Fibroblast of lung (primary cell): Measurements from ENCODE around the gene ZNF346. TPM values are rescaled to one million over a fixed set of nuclear protein-coding genes. Genes with fewer than 3 reads are reported as not detected.
"Not testable (repeated sequence)": the region's sequence is repeated elsewhere in the genome, so short reads cannot be mapped to it uniquely, and the experiment has no call there.

Source experiments
- DNase-seq, 2 donors: peaks; one replicate each; pipeline versions ENCODE4 v3.0.0 to v3.0.0-alpha.2; 2010; ENCODE audit warnings: low read depth in 2 of 2
- H2AFZ ChIP-seq: 2 replicates; pipeline ENCODE4 v1.5.1; 2012; ENCODE audit warnings: low read length, control low read depth, inconsistent platforms
- H3K27ac ChIP-seq: 2 replicates; pipeline ENCODE4 v1.5.1; 2011; ENCODE audit warnings: low read length, control low read depth; ENCODE audit not compliant: insufficient read depth
- H3K27me3 ChIP-seq: 2 replicates; pipeline ENCODE4 v1.5.1; 2011; ENCODE audit warnings: mild to moderate bottlenecking, low read length; ENCODE audit not compliant: control insufficient read depth, insufficient read depth
- H3K36me3 ChIP-seq: 2 replicates; pipeline ENCODE4 v1.5.1; 2011; ENCODE audit warnings: low read length; ENCODE audit not compliant: control insufficient read depth, insufficient read depth
- H3K4me1 ChIP-seq: 2 replicates; pipeline ENCODE4 v1.5.1; 2011; ENCODE audit warnings: low read length; ENCODE audit not compliant: control insufficient read depth, insufficient read depth; ENCODE audit errors: extremely low read depth
- H3K4me2 ChIP-seq: 2 replicates; pipeline ENCODE4 v1.5.1; 2011; ENCODE audit warnings: low read length, control low read depth; ENCODE audit not compliant: insufficient read depth; ENCODE audit errors: extremely low read depth
- H3K4me3 ChIP-seq, 4 experiments: fragments of 200-600 bp in 1 of 4; sonication (generic) in 1 of 4; replicated peaks in 1 of 4; 2 replicates each; pipeline ENCODE4 v1.5.1; 2011 to 2016; ENCODE audit warnings: low read length in 4 of 4, low read depth in 3 of 4, mild to moderate bottlenecking in 3 of 4, control low read depth in 2 of 4, inconsistent platforms in 1 of 4, mixed read lengths in 1 of 4; ENCODE audit not compliant: insufficient read depth in 1 of 4; ENCODE audit errors: control extremely low read depth in 1 of 4
- H3K79me2 ChIP-seq: 2 replicates; pipeline ENCODE4 v1.5.1; 2012; ENCODE audit warnings: mild to moderate bottlenecking, low read length, inconsistent platforms; ENCODE audit not compliant: control insufficient read depth, insufficient read depth
- H3K9ac ChIP-seq: 2 replicates; pipeline ENCODE4 v1.5.1; 2011; ENCODE audit warnings: mild to moderate bottlenecking, low read length, control low read depth; ENCODE audit not compliant: insufficient read depth
- H3K9me3 ChIP-seq: 2 replicates; pipeline ENCODE4 v1.5.1; 2012; ENCODE audit warnings: low read depth, low read length; ENCODE audit not compliant: control insufficient read depth, insufficient read depth
- H4K20me1 ChIP-seq: 2 replicates; pipeline ENCODE4 v1.5.1; 2011; ENCODE audit warnings: low read length; ENCODE audit not compliant: control insufficient read depth, insufficient read depth; ENCODE audit errors: extremely low read depth
- EZH2 ChIP-seq: IDR thresholded peaks from 2 replicates; pipeline ENCODE4 v1.5.1; 2012; ENCODE audit warnings: low read length, control low read depth, mild to moderate bottlenecking; ENCODE audit errors: missing control alignments
- polyA minus RNA-seq: library from RNA; depleted of rRNA, polyadenylated mRNA; stranded (reverse); fragments of >200 nt; gene quantifications from 2 replicates; pipeline ENCODE4 v1.2.3, GENCODE V29; 2011; ENCODE audit warnings: low replicate concordance
- polyA plus RNA-seq, 2 donors: library from polyadenylated mRNA; depleted of rRNA in 1 of 2; stranded (reverse) in 1 of 2; unstranded in 1 of 2; fragments of >200 nt; gene quantifications; 2 replicates each; pipeline ENCODE4 v1.2.1, GENCODE V29; 2011 to 2012; ENCODE audit warnings: missing spikeins in 1 of 2
- total RNA-seq: library from RNA; depleted of rRNA; stranded (reverse); fragments of >200 nt; gene quantifications from 2 replicates; pipeline ENCODE4 v1.2.1, GENCODE V29; 2014
- TF ChIP-seq, protein P1 (sequence below), 2 donors: IDR thresholded peaks in 1 of 2; conservative IDR thresholded peaks in 1 of 2; 1 replicate in 1 of 2; 2 replicates in 1 of 2; pipeline ENCODE4 v1.5.1; 2011 to 2012; ENCODE audit warnings: low read length in 2 of 2, control low read depth in 1 of 2, inconsistent platforms in 1 of 2, low read depth in 1 of 2, mild to moderate bottlenecking in 1 of 2

ZNF346 gene, protein sequence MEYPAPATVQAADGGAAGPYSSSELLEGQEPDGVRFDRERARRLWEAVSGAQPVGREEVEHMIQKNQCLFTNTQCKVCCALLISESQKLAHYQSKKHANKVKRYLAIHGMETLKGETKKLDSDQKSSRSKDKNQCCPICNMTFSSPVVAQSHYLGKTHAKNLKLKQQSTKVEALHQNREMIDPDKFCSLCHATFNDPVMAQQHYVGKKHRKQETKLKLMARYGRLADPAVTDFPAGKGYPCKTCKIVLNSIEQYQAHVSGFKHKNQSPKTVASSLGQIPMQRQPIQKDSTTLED
- total RNA-seq (12.8 and 14.9 TPM in 2 replicates), polyA plus RNA-seq (11.9 and 14.0 TPM in 2 replicates), polyA minus RNA-seq (9.9 and 18.7 TPM in 2 replicates)
- 7.9 and 10.1 TPM in 2 replicates for polyA plus RNA-seq (2012)

DNA sequence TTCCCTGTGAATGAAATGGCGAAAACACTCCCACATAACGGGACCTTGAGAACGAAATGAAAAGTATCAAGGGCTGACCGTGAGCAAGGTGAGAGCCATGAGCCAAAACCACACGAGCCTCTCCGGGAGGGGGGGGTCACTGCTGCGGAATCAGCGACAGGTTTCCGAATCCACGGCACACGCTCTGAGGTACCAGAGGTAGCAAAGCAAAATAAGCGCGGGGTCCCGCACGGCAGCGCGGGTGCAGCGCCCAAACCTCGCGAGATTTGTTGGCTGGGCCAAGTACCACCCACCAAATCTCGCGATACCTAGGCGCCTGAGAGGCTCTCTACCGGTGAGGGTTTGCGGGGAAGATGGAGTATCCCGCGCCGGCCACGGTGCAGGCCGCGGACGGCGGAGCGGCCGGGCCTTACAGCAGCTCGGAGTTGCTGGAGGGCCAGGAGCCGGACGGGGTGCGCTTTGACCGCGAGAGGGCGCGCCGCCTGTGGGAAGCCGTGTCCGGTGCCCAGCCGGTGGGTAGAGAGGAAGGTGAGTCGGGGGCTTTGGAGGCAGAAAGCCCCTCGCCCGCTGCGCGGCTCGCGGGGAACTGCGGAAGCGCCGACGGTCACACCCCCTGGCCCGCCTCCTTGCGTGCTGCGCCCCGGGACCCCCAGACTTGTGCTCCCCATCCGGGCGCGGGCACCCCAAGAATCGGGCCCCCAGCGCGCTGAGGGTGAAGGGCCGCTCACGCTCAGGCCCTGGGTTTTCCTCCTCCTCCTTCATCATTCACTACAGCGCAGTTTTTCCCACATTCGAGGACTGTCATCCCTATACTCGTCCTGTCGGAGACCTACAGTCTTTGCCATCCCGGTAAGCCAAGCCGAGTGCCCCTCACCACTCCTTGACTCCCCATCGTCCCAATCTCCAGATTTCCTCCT lies at the start of gene ZNF346:
TSS of gene ZNF346 (plus strand) at position 311 of the 917 bp plus-strand sequence. CDS start at position 354, 43 bp downstream.
- H3K9me3 ChIP-seq: no peaks in the 10 kb centered on the region
- peaks cover 15% of the 10 kb centered on the region for H3K79me2 ChIP-seq
- no peak for TF ChIP-seq EZH2
- TF ChIP-seq, protein P1, sequence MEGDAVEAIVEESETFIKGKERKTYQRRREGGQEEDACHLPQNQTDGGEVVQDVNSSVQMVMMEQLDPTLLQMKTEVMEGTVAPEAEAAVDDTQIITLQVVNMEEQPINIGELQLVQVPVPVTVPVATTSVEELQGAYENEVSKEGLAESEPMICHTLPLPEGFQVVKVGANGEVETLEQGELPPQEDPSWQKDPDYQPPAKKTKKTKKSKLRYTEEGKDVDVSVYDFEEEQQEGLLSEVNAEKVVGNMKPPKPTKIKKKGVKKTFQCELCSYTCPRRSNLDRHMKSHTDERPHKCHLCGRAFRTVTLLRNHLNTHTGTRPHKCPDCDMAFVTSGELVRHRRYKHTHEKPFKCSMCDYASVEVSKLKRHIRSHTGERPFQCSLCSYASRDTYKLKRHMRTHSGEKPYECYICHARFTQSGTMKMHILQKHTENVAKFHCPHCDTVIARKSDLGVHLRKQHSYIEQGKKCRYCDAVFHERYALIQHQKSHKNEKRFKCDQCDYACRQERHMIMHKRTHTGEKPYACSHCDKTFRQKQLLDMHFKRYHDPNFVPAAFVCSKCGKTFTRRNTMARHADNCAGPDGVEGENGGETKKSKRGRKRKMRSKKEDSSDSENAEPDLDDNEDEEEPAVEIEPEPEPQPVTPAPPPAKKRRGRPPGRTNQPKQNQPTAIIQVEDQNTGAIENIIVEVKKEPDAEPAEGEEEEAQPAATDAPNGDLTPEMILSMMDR (conservative IDR thresholded peaks at IDR 0.05 in 1 of 2, IDR thresholded peaks at IDR 0.05 in 1 of 2; ENCODE audit: low read depth in 1 of 2, low read length in 2 of 2): peak; percentile 35 to 45
- no peaks in the 10 kb centered on the region for H4K20me1 ChIP-seq
- H3K4me2 ChIP-seq: peak within 1 kb of the TSS; percentile 97
- peak within 1 kb of the TSS; percentile 90 for H3K9ac ChIP-seq
- peaks cover 2% of the 10 kb centered on the region for H3K4me1 ChIP-seq
- no peaks in the 10 kb centered on the region for H3K27me3 ChIP-seq
- peak; percentile 86 to 93 for DNase-seq
- H3K27ac ChIP-seq: peak within 1 kb of the TSS; percentile 82
- H3K4me3 ChIP-seq: peak within 1 kb of the TSS; percentile 80 to 97 (median 92)
- peak within 1 kb of the TSS; percentile 99 for H2AFZ ChIP-seq
- H3K36me3 ChIP-seq: no peaks in the 10 kb centered on the region

DNA sequence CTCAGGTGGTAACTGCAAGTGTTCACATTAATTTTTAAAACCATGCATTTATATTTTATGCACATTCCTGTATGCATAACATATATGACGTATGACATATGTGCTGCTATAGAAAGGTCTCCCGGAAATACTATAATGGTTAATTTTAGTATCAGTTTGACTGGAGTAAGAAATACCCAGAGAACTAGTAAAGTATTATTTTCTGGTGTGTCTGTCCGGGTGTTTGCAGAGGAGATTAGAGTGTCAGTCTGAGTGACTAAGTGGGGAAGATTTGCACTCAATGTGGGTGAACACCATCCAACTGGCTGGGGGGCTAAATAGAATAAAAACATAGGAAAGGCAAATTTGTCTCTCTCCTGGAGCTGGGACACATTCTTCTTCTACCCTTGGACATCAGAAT lies 42.8 kb upstream of the ZNF346 start:
- no peak overlapping the region for H3K9ac ChIP-seq
- no peaks in the 10 kb centered on the region for H3K9me3 ChIP-seq
- H3K79me2 ChIP-seq: peaks cover 4% of the 10 kb centered on the region
- H3K36me3 ChIP-seq: peaks cover 2% of the 10 kb centered on the region
- no peaks in the 10 kb centered on the region for H3K27me3 ChIP-seq
- H3K4me2 ChIP-seq: no peak overlapping the region
- H3K27ac ChIP-seq: no peak overlapping the region
- no peak for DNase-seq
- TF ChIP-seq, protein P1 (conservative IDR thresholded peaks at IDR 0.05 in 1 of 2, IDR thresholded peaks at IDR 0.05 in 1 of 2; ENCODE audit: low read depth in 1 of 2, low read length in 2 of 2): no peak
- no peak for TF ChIP-seq EZH2
- H3K4me3 ChIP-seq: no peak overlapping the region
- H3K4me1 ChIP-seq: no peaks in the 10 kb centered on the region
- H4K20me1 ChIP-seq: no peaks in the 10 kb centered on the region
- no peak overlapping the region for H2AFZ ChIP-seq

DNA sequence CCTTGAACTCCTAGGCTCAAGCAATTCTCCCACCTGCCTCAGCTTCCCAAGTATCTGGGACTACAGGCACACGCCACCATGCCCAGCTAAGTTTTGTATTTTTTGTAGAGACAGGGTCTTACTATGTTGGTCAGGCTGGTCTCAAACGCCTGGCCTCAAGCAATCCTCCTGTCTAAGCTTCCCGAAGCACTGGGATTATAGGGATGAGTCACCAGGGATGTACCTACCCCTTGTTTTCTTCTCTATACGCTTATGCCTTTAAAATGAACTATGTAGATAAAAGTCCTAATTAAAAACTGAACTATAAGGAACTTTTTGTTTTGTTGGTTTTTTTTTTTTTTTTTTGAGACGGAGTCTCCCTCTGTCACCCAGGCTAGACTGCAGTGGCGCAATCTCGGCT lies 41.7 kb upstream of the ZNF346 start:
- Histone ChIP-seq H3K4me3 (no peak overlapping the region), H3K9me3 (no peaks in the 10 kb centered on the region), H3K79me2 (peaks cover 10% of the 10 kb centered on the region), H3K36me3 (peaks cover 2% of the 10 kb centered on the region), H3K27ac (no peak overlapping the region), H3K4me1 (no peaks in the 10 kb centered on the region), H3K4me2 (no peak overlapping the region), H3K27me3 (no peaks in the 10 kb centered on the region), H4K20me1 (no peaks in the 10 kb centered on the region), H3K9ac (no peak overlapping the region), H2AFZ (no peak overlapping the region)
- TF ChIP-seq, protein P1 (conservative IDR thresholded peaks at IDR 0.05 in 1 of 2, IDR thresholded peaks at IDR 0.05 in 1 of 2; ENCODE audit: low read depth in 1 of 2, low read length in 2 of 2): no peak
- TF ChIP-seq EZH2: no peak
- no peak for DNase-seq

DNA sequence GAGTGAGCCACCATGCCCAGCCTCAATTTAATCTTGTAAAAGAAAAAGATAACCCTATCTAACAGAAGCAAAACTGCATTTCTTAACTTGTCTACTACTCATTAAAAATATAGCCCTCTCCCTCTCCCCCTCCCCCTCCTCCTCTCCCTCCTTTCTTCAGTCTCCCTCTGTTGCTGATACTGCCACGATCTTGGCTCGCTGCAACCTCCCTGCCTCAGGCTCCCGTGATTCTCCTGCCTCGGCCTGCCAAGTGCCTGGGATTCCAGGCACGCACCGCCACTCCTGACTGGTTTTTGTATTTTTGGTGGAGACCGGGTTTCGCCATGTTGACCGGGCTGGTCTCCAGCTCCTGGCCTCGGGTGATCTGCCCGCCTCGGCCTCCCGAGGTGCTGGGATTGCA lies 39.4 kb upstream of the ZNF346 start:
- H3K4me2 ChIP-seq, H4K20me1 ChIP-seq, H3K27me3 ChIP-seq, H3K4me3 ChIP-seq, H3K9ac ChIP-seq, H2AFZ ChIP-seq, H3K27ac ChIP-seq, DNase-seq, H3K9me3 ChIP-seq, H3K36me3 ChIP-seq, H3K4me1 ChIP-seq: not testable (repeated sequence)
- H3K79me2 ChIP-seq: peaks cover 32% of the 10 kb centered on the region
